Sigmoid colon (tissue), 7 donors: ENCODE results near the gene LIM2. TPM values are rescaled to one million over a fixed set of nuclear protein-coding genes. Genes with fewer than 3 reads are reported as not detected.

ENCODE experiments used
- DNase-seq: peaks from one replicate; pipeline ENCODE4 v3.0.0-alpha.2; 2019
- H3K27ac ChIP-seq, 4 donors: fragments of 200-600 bp; sonication (generic); one replicate each; pipeline ENCODE4 v1.5.1; 2016 to 2019; ENCODE audit warnings: mild to moderate bottlenecking in 1 of 4
- H3K27me3 ChIP-seq, 3 donors: fragments of 200-600 bp; sonication (generic); one replicate each; pipeline ENCODE4 v1.5.1; 2019; ENCODE audit warnings: mild to moderate bottlenecking in 1 of 3
- H3K36me3 ChIP-seq, 4 donors: fragments of 200-600 bp; sonication (generic); one replicate each; pipeline ENCODE4 v1.5.1; 2016 to 2019
- H3K4me1 ChIP-seq, 4 donors: fragments of 200-600 bp; sonication (generic); one replicate each; pipeline ENCODE4 v1.5.1; 2017 to 2019
- H3K4me3 ChIP-seq, 4 donors: fragments of 200-600 bp; sonication (generic); one replicate each; pipeline ENCODE4 v1.5.1; 2017 to 2019; ENCODE audit warnings: mild to moderate bottlenecking in 2 of 4, moderate library complexity in 1 of 4
- H3K9me3 ChIP-seq, 4 donors: fragments of 200-600 bp in 3 of 4; sonication (generic) in 3 of 4; one replicate each; pipeline versions ENCODE4 v1.5.1 to v1.6.1; 2013 to 2019
- CTCF ChIP-seq, 4 experiments: fragments of 450-650 bp in 3 of 4; fragments of 200-600 bp in 1 of 4; IDR thresholded peaks; one replicate each; pipeline ENCODE4 v1.5.1; 2016 to 2019; ENCODE audit warnings: antibody characterized with exemption in 4 of 4, mild to moderate bottlenecking in 3 of 4, moderate library complexity in 2 of 4
- EP300 ChIP-seq, 4 donors: sonication (generic); formaldehyde crosslinking; IDR thresholded peaks; one replicate each; pipeline ENCODE4 v1.6.1; 2017; ENCODE audit warnings: antibody characterized with exemption in 4 of 4
- POLR2A ChIP-seq, 2 donors: fragments of 450-650 bp; IDR thresholded peaks; one replicate each; pipeline ENCODE4 v1.6.1; 2016; ENCODE audit warnings: antibody characterized with exemption in 2 of 2, mild to moderate bottlenecking in 2 of 2, moderate library complexity in 2 of 2
- POLR2AphosphoS5 ChIP-seq, 4 donors: sonication (generic); formaldehyde crosslinking; IDR thresholded peaks; one replicate each; pipeline ENCODE4 v1.6.1; 2017; ENCODE audit warnings: antibody characterized with exemption in 4 of 4
- WGBS, 2 donors: extraction: QIAGEN DNeasy Blood & Tissue Kit; methylation state at CpG; one replicate each; pipeline ENCODE4 v1.1.7; 2013; 5-methylcytosine and 5-hydroxymethylcytosine counted together
- intact Hi-C: fragments of 100-400 bp; cut with DNase I; formaldehyde crosslinking; loops from one replicate; pipeline ENCODE4 v1.15.1; 2023
- polyA plus RNA-seq, 3 donors: library from polyadenylated mRNA; stranded (reverse); fragments of 200-250 nt; gene quantifications; one replicate each; pipeline ENCODE4 v1.2.3, GENCODE V29; 2013
- total RNA-seq, 4 donors: library from RNA; depleted of rRNA; stranded (reverse); fragments of >200 nt; gene quantifications; one replicate each; pipeline ENCODE4 v1.1.0, GENCODE V29; 2016
- donor health status: healthy with polysubstance abuse.
- donor health status: Bipolar disorder and iron deficiency.
- donor health status: healthy.

LIM2 gene
- total and polyA plus RNA-seq, 7 donors, result not detected

GRCh38 chr19:51341976-51342580, 45.7 kb downstream of the LIM2 start, which contains the start of gene VSIG10L:
Gene VSIG10L (minus strand): TSS chr19:51342139. CDS start chr19:51342124, 15 bp downstream.
- H3K27me3 ChIP-seq, result no peaks in the 10 kb centered on the region
- 30 to 51% methylated on average over 3 of the region's 3 CpGs for WGBS, 2 donors
- no peak for DNase-seq
- peaks cover 0 to 25% (median 18%) of the 10 kb centered on the region in 4 donors for H3K4me1 ChIP-seq
- no peak within 1 kb of the TSS for H3K4me3 ChIP-seq
- H3K9me3 ChIP-seq, result no peaks in the 10 kb centered on the region
- TF ChIP-seq POLR2AphosphoS5 (IDR thresholded peaks at IDR 0.05) (no peak), POLR2A (IDR thresholded peaks at IDR 0.05) (no peak), EP300 (IDR thresholded peaks at IDR 0.05) (no peak), CTCF (IDR thresholded peaks at IDR 0.05) (no peak)
- intact Hi-C loops, result no loop called here
- peaks cover 0 to 21% (median 8%) of the 10 kb centered on the region in 4 donors for H3K36me3 ChIP-seq
- peak within 1 kb of the TSS in 2 of 4 donors; percentile 78 to 92 for H3K27ac ChIP-seq

GRCh38 chr19:51341066-51341465, 46.7 kb downstream of the LIM2 start:
- peak overlapping the region in 2 of 4 donors; percentile 78 to 92 for H3K27ac ChIP-seq
- intact Hi-C loops, result no loop called here
- peaks cover 0 to 25% (median 18%) of the 10 kb centered on the region in 4 donors for H3K4me1 ChIP-seq
- TF ChIP-seq CTCF (IDR thresholded peaks at IDR 0.05), result no peak
- no peak for TF ChIP-seq POLR2A (IDR thresholded peaks at IDR 0.05)
- TF ChIP-seq EP300 (IDR thresholded peaks at IDR 0.05), result no peak
- no peak for TF ChIP-seq POLR2AphosphoS5 (IDR thresholded peaks at IDR 0.05)
- no peaks in the 10 kb centered on the region for H3K27me3 ChIP-seq
- DNase-seq, result no peak
- no peak overlapping the region for H3K4me3 ChIP-seq
- WGBS, 2 donors, result 92 to 94% methylated on average over 18 of the region's 18 CpGs
- peaks cover 0 to 11% (median 5%) of the 10 kb centered on the region in 4 donors for H3K36me3 ChIP-seq
- H3K9me3 ChIP-seq, result no peaks in the 10 kb centered on the region

GRCh38 chr19:51339687-51340656, 47.8 kb downstream of the LIM2 start:
- H3K4me1 ChIP-seq, result peaks cover 0 to 25% (median 18%) of the 10 kb centered on the region in 4 donors
- TF ChIP-seq POLR2A (IDR thresholded peaks at IDR 0.05) (no peak), EP300 (IDR thresholded peaks at IDR 0.05) (no peak), POLR2AphosphoS5 (IDR thresholded peaks at IDR 0.05) (peak; percentile 75 to 86 (median 80)), CTCF (IDR thresholded peaks at IDR 0.05) (peak in 2 of 4 experiments; percentile 15 to 31)
- peak overlapping the region; percentile 44 to 64 (median 56) for H3K4me3 ChIP-seq
- peak overlapping the region; percentile 69 to 92 (median 74) for H3K27ac ChIP-seq
- no peaks in the 10 kb centered on the region for H3K9me3 ChIP-seq
- DNase-seq, result peak; percentile 100
- H3K27me3 ChIP-seq, result no peaks in the 10 kb centered on the region
- intact Hi-C loops, result loop anchor here (1.0 to 5.0 kb wide), 3 partner anchors 26 to 547 kb away; partner anchors contain the start of genes ETFB, ZNF175 and ZNF577
- 1 to 3% methylated on average over 107 of the region's 107 CpGs for WGBS, 2 donors
- peaks cover 0 to 5% (median 2%) of the 10 kb centered on the region in 4 donors for H3K36me3 ChIP-seq

- peak overlapping the region; percentile 43 to 64 (median 56) for H3K4me3 ChIP-seq
- H3K36me3 ChIP-seq, result no peaks in the 10 kb centered on the region
- TF ChIP-seq POLR2AphosphoS5 (IDR thresholded peaks at IDR 0.05) (no peak), EP300 (IDR thresholded peaks at IDR 0.05) (no peak), CTCF (IDR thresholded peaks at IDR 0.05) (no peak), POLR2A (IDR thresholded peaks at IDR 0.05) (no peak)
- peak overlapping the region; percentile 69 to 92 (median 74) for H3K27ac ChIP-seq
- peaks cover 0 to 25% (median 18%) of the 10 kb centered on the region in 4 donors for H3K4me1 ChIP-seq
- DNase-seq, result no peak
- WGBS, 2 donors, result 1 to 2% methylated on average over 10 of the region's 10 CpGs
- H3K9me3 ChIP-seq, result no peaks in the 10 kb centered on the region
- intact Hi-C loops, result loop anchor here (5.0 kb wide), 2 partner anchors 233 to 548 kb away; partner anchors contain the start of genes ZNF175 and ZNF577
- H3K27me3 ChIP-seq, result no peaks in the 10 kb centered on the region
Measured at GRCh38 chr19:51339313-51339686, 48.5 kb downstream of the LIM2 start.
